Stimulated activated CD4-positive, alpha-beta T cell treated with anti-CD3 and anti-CD28 coated beads, Interleukin-15, amount 100 ng/mL, for 1 hour (primary cell): Measurements from ENCODE around the gene QPCTL.
"Not testable (repeated sequence)": the region's sequence is repeated elsewhere in the genome, so short reads cannot be mapped to it uniquely, and the experiment has no call there.

Experiments
- DNase-seq, 2 donors: peaks; one replicate each; pipeline ENCODE4 v3.0.0-alpha.2; 2020; ENCODE audit warnings: low read depth in 1 of 2, low spot score in 1 of 2

The QPCTL gene

DNA sequence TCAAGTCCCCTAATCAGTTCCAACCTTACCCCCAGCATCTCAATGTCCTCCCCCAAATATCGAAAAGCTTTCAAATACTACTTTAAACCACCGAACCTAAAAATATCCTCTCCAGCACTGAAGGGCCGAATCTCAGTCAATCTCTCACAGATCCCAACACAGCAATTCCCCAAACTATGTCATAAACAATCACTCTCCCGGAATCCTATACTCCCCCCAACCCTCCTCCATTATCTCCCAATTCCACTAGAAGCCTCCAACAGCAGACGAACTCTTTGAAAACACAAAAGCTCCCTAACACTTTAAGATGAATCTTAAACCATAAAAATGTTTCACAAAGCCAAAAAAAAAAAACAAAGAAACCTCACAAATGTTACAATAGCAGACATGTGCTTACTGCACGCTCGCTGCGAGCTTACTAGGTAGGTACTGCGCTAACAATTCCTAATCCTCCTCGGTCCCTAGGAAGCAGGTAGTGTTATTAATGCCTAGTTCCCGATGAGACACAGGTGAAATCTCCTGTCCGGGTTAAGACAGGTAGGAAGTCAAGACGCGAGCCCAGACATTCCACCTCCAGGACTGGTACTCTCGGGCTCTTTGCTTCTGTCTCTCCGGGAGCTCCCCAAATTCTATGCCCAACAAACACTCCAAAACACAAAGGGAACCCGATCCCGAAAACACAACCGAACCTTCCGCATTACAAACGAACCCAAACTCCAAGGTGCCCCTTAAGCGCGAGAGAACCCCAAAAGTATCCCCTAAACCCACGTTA, 24.1 kb downstream of the QPCTL start:
- peak in 1 of 2 donors; percentile 14 for DNase-seq

DNA sequence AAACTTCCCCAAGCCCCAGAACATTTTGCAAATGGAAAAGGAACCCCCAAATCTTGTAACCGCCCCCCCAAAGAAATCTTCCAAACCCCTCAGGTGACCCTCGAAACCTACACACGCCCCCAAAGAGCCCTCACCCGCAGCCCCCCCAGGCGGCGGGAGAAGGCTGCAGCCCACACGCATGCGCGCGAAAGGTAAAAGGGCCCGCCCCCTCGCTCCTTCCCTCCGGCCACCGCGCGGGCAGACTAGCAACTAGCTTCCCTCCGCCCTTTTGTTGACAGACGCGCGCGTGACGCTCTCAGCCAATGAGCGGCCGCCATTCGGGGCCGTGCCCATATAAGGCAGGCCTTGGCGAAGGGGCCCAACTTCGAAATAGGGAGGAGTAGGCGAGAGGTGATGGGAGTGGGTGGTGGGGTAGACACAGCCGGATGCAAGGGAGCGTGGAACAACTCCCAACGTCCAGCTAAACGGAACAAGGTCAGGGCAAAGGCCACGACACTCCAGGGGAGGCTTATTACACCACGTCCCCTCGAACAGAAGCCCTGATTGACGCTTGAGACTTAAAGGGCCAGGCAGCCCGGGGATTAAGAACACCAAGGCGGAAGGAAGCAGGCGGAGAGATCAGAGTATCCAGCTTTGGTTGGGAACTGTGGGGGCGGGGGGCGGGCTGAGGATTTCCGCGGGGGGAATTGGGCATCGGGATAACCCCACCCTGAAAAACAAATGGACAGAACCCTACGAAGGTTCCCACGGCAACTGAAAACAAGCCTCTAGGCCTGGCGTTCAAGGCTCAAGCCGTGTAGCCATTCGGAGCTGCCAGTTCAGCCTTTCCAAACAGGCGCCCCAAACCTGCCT, 24.9 kb downstream of the QPCTL start:
- DNase-seq = peak; percentile 92 to 95

DNA sequence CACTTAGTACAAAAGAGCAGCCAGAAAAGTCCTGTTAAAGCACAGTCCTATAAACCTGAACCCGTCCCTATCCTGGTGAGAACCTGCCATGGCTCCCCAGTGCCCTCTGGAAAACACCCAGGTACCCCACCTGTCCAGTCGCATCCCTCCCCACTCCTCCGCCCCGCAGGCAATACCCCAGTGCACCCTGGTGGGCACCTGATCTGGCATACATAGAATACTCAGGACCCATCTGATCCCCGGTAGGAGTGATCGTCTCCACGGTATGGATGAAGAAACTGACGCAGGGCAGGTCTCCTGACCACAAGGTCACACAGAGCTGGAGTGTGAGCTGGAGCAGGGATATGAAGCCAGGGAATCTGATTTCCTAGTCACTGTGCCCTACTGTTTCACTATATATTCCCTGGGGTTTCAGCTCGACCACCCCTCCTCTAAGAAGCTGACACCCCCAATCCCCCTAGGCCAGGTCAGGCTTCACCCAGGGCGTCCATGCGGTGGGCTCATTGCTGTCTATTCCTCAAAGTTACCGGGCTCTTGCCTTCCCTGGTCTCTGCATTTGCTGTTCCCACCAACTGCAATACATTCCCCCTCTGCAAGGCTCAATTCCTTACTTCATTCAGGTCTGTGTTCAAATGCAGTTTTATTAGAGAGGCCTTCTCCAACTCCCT, 25.7 kb downstream of the QPCTL start:
- no peak for DNase-seq

DNA sequence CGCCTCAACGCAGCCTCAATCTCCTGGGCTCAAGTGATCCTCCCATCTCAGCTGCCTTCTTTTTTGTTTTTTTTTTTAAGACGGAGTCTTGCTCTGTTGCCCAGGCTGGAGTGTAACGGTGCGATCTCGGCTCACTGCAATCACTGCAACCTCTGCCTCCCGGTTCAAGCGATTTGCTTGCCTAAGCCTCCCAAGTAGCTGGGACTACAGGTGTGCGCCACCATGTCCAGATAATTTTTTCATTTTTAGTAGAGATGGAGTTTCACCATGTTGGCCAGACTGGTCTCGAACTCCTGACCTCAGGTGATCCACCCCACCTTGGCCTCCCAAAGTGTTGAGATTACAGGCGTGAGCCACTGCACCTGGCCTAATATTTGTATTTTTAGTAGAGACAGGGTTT, 27.6 kb downstream of the QPCTL start:
- DNase-seq = not testable (repeated sequence)

DNA sequence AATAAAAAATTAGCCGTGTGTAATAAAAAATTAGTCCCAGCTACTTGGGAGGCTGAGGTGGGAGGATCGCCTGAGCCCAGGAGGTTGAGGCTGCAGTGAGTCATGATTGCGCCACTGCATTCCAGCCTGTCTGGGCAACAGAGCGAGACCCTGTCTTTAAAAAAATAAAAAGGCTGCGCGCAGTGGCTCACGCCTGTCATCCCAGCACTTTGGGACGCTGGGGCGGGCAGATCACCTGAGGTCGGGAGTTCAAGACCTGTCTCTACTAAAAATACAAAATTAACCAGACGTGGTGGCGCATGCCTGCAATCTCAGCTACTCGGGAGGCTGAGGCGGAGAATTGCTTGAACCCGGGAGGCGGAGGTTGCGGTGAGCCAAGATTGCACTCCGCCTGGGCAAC, 36.2 kb downstream of the QPCTL start:
- DNase-seq = not testable (repeated sequence)

DNA sequence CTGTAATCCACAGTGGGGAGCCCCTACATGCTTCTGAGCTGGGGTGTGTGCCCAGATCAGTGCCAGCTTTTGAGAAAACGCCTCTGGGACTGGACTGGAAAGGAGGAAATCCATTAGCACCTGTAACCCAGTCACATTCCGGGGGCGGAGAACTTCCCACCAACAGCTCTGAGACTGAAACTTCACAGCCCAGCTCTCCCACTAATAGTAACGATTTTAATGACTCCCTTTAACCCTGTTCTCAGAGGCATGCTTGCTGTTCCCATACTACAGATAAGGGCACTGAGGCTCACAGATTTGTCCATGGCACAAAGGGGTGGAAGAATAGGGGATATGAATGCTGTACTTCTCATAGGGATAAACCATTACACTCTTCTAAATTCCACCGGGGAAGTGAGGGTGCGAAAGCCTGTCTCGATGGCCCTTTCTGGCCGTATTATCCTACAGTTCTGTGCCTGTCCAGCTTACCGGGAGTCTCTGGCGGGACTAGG, 37.4 kb downstream of the QPCTL start:
- DNase-seq = no peak

DNA sequence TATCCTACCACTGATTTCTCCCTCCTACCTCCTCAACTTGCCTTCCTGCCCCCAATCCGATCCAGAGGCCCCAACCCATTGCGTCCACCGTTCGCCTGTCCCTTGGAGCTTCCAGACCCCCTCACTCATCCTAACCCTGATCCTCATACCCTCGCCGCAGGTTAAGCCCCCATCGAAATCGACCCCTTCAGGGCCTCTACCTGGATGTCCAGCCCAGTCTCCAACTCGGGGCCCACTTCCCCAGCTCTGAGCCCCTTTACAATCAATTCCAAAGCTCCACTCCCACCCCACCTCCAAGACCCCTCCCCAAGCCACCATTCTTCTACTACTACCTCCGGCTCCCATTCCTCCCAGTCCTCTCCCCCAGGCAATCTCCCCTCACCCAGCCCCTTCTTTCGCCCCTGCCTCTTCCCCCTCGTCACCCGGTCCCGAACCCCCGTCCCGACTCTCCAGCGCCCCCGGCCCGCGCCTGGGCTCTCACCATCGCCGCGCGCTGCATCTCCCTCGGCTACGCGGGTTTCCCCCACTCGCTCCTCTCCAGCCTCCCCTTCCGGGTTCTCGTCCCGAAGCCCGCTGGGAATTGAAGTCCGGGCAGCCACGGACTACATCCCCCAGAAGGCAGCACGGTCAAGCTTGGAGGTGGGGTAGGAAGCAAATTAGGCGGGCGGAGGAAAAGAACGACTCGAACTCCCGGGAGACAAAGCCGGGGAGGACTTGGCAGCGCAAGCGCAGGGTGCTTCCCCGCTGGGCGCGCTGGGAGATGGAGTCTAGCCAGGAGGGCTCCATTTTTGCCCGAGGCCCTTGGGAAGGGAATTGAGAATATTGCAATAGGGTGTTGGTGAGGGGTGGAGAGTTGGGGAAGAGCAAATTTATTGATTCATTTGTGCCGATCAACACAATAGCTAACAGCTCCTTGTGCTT, 38.2 kb downstream of the QPCTL start, which contains the start of gene FBXO46:
FBXO46 (minus strand) TSS at position 529 of the 921 bp plus-strand sequence. CDS start 17,401 bp downstream, outside the sequence.
- peak; percentile 82 to 84 for DNase-seq

DNA sequence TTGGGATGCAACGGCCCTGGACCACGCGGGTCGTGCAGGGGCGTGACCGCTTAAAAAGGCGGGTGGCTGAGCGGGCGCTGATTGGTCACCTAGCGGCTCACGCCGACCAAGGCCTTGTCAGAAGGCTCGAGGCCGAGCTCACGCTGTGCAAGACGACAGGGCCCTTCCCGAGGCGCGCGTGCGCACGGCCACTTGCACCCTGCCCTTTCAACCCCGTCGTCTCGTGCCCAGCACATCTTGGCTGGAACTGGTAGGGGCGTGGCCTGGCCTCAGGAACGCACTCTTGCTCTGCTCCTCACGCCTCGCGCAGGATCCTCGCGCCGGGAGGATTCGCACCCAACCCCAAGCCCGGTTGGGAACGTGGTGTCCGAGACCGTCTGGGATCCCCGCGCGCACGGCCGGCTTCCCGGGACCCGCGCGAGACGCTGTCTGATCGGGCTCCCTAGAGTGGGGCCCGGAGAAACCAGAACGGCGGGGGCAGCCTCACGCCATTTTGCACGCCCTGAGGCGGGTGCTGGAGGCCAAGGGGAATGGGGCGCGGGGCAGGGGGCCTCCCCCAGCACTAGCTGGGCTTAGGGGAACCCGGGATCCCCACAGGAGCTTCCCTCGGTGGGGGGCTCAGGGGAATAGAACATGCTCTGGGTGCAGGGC, 40.8 kb downstream of the QPCTL start, which contains the start of gene MEIOSIN:
MEIOSIN (plus strand) TSS at position 280 of the 651 bp plus-strand sequence. CDS start 1,938 bp downstream, outside the sequence.
- DNase-seq = no peak

DNA sequence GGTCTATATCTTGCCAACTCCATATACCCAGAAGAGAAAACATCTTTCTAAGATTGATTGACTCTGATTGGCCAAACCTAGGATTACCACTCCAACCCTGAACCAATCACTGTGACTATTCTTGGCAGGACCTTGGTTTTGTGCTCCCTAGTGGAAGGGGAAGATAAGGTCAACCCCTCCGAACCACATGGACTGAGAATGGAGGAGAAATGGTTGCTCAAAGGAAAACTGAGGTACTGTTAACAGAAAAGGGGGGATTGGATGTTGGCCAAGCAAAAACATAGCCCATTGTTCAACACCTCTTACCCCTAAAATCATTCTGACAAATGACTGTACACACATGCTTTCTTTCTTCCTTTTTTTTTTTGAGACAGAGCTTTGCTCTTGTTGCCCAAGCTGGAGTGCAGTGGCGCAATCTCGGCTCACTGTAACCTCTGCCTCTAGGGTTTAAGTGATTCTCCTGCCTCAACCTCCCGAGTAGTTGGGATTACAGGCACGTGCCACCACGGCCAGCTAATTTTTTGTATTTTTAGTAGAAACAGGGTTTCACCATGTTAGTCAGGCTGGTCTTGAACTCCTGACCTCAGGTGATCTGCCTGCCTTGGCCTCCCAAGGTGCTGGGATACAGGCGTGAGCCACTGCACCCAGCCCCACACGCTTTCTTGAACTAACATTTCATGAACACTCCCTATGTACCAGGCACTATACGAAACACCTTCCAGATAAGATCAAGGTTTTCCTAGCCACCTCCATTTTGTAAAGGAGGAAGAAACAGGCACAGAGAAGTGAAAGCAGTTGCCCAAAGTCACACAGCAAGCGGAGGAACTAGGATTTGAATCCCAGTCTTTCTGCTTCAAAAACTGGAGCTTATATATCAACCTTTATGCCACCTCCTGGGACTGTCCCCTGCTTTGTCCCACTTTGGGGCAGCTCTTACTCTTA, 47.3 kb downstream of the QPCTL start:
- no peak for DNase-seq

DNA sequence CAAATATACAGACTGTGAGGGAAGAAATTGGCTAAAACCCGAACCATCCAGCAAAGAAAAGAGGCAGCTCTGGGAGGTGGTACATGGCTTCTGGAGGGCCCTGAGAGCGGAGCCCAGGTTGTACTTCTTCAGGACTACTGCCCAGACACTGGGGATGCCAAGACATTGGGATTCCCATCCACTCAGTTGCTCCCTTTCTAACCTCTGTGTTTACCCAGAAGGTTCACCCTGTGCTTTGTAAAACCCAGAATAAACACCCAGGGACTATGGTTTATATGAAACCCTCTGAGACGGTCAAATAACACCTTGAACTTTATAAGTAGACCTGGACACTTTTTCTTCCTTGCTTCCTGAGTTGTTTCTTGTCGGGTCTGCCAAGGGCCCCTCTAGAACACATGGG, 50.5 kb downstream of the QPCTL start:
- DNase-seq = no peak

DNA sequence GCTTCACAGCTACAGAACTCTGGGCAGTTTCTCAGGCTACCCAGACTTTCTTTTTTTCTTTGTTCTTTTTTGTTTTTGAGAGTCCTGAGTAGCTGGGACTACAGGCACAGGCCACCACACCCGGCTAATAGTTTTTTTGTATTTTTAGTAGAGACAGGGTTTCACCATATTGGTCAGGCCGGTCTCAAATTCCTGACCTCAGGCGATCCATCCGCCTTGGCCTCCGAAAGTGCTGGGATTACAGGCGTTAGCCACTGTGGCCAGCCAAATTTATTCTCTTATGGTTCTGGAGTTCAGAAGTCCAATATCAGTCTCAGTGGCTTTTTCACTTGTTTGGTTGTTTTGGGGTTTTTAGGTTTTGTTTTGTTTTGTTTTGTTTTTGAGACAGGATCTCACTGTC, 53.1 kb downstream of the QPCTL start:
- no peak for DNase-seq

DNA sequence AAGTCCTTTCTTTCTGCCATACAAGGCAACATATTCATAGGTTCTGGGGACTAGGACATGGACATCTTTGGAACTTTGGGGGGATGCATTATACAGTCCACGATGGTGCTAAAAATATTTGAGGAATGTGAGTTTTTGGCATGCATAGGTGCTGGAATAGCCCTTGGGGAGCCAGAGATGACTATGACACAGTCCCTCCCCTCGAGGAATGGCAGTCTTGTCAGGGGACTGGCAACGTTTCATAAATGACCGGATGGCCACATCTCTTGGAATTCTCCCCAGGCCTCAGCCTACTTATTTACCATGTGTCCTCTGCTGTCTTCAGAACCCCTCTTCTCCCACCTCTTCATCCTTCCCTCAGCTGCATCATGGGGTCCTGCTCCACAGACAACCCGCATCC, 54.4 kb downstream of the QPCTL start:
- no peak for DNase-seq

DNA sequence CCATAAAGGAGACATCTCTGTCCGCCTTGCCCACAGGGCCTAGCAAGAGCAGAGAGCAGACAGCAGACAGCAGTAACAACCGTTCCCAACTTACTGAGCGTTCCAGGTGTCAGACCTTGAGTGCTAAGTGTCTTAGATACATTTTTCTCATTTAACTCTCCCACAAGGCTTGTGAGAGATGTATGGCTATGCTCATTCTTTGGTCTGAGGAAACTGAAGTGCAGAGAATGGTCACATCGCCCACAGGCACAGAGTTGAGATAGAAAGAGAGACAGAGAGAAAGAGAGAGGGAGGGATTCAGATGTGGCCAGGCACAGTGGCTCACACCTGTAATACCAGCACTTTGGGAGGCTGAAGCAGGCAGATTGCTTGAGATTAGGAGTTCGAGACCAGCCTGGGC, 55.0 kb downstream of the QPCTL start:
- DNase-seq = no peak

DNA sequence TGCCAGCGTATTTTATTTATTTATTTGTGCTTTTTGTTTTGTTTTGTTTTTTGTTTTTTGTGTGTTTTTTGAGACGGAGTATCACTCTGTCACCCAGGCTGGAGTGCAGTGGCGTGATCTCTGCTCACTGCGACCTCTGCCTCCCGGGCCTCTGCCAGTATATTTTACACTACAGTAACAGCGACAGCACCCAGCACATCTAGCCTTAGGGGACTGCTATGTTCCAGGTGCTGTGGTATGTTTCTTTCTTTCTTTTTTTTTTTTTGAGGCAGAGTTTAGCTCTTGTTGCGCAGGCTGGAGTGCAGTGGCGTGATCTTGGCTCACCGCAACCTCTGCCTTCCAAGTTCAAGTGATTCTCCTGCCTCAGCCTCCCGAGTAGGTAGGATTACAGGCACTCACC, 59.0 kb downstream of the QPCTL start:
- not testable (repeated sequence) for DNase-seq

DNA sequence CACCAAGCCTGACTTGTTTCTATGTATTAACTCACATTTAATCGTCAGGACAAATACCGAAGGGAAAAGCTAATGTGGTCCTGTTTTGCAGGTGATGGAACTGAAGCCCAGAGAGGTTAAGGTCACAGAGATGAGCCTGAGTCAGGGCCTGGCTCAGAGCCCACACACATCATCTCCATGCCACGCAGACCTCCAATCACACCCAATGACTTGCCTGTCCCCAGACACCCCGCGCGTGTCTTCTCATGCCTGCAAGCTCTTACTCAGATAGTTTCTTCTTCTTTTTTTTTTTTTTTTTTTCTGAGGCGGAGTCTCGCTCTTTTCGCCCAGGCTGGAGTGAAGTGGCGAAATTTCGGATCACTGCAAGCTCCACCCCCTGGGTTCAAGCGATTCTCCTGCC, 60.2 kb downstream of the QPCTL start:
- no peak for DNase-seq

DNA sequence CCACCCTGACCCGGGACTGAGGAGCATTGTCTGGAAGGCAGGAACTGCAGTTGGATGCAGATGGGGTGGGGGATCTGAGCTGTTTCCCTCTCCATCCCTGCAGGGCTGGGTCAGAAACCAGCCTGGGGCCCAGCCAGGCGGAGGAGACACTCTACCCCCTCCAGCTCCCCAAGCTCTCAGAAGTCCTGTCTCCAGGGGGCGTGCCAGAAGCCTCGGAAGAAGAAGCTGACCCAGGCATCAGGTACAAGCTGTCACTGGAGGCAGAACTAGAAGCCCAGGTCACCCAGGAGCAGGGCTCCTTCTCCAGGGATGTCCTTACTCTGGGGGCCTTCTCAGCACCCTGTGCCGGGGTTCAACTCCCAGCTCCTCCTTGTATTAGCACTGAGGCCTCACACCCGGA, 61.1 kb downstream of the QPCTL start:
- DNase-seq = no peak
